K562 (cell line): ENCODE measurements around the gene NPPC. TPM values are rescaled to one million over a fixed set of nuclear protein-coding genes. Genes with fewer than 3 reads are reported as not detected.

Experiments used
- ATAC-seq: fragments of 200-7000 bp; cut with Tn5 transposase; 3 replicates; pipeline ENCODE4 v1.9.1; 2020; ENCODE audit warnings: moderate library complexity
- BruUV-seq: library from RNA; stranded (reverse); fragments of 400-500 nt; replicated peaks from 2 replicates; lab custom pipeline; 2021; lab: Mats Ljungman, UMichigan
- CTCF ChIA-PET: fragments of 300-600 bp; formaldehyde crosslinking; extraction: SDS; loops from one replicate; lab custom pipeline; 2021; ENCODE audit warnings: low intra/inter-chr PET ratio; lab: Yijun Ruan, JAX
- POLR2A ChIA-PET: fragments of 300-600, 350-650 bp; sonication (Branson Sonifier 250); formaldehyde crosslinking; extraction: SDS; loops from one replicate; lab custom pipeline; 2021; ENCODE audit warnings: antibody characterized with exemption, inconsistent platforms; lab: Yijun Ruan, JAX
- DNase-seq, 4 experiments: peaks; one replicate each; pipeline versions ENCODE4 v3.0.0 to v3.0.0-alpha.2; 2011 to 2018; ENCODE audit warnings: low spot score in 3 of 4, mixed read lengths in 3 of 4; ENCODE audit errors: extremely low read depth in 1 of 4
- FAIRE-seq: peaks from 2 replicates; lab custom pipeline; 2011; peaks lifted over from hg19 to GRCh38; lab: Jason Lieb, UNC
- H2AFZ ChIP-seq: 2 replicates; pipeline ENCODE4 v1.6.0; 2011; ENCODE audit warnings: low read depth, low read length, control low read depth, inconsistent platforms
- H3K27ac ChIP-seq: fragments of 200-600 bp; 3 replicates; pipeline ENCODE4 v1.8.0; 2011; ENCODE audit warnings: low read depth, mild to moderate bottlenecking, control low read depth, inconsistent platforms, low read length, moderate library complexity, mixed read lengths; ENCODE audit errors: extremely low read depth
- H3K27me3 ChIP-seq, 2 experiments: fragments of 300-600 bp in 1 of 2; 2 replicates in 1 of 2; 3 replicates in 1 of 2; pipeline versions ENCODE4 v1.6.0 to v1.8.0; 2011; ENCODE audit warnings: inconsistent platforms in 2 of 2, low read length in 2 of 2, mild to moderate bottlenecking in 1 of 2, mixed read lengths in 1 of 2, moderate library complexity in 1 of 2; ENCODE audit not compliant: control insufficient read depth in 2 of 2, insufficient read depth in 2 of 2
- H3K36me3 ChIP-seq: fragments of 300-600 bp; 3 replicates; pipeline ENCODE4 v1.8.0; 2011; ENCODE audit warnings: mild to moderate bottlenecking, low read length, inconsistent platforms; ENCODE audit not compliant: control insufficient read depth, insufficient read depth
- H3K4me1 ChIP-seq, 2 experiments: fragments of 200-600 bp in 1 of 2; replicated peaks in 1 of 2; 2 replicates in 1 of 2; 3 replicates in 1 of 2; pipeline versions ENCODE4 v1.5.1 to v1.8.0; 2011; ENCODE audit warnings: inconsistent platforms in 2 of 2, low read length in 2 of 2, mild to moderate bottlenecking in 1 of 2, mixed read lengths in 1 of 2, moderate library complexity in 1 of 2; ENCODE audit not compliant: control insufficient read depth in 2 of 2, insufficient read depth in 2 of 2
- H3K4me2 ChIP-seq: 2 replicates; pipeline ENCODE4 v1.6.1; 2011; ENCODE audit warnings: low read length, control low read depth, inconsistent platforms, mixed read lengths; ENCODE audit not compliant: insufficient read depth
- H3K4me3 ChIP-seq: fragments of 200-600 bp; sonication (generic), shearing (Covaris generic); 2 replicates; pipeline ENCODE4 v1.5.1; 2016; ENCODE audit warnings: control low read depth, inconsistent platforms
- H3K79me2 ChIP-seq: fragments of 200-600 bp; 3 replicates; pipeline ENCODE4 v1.8.0; 2011; ENCODE audit warnings: low read length, inconsistent platforms; ENCODE audit not compliant: control insufficient read depth, insufficient read depth
- H3K9ac ChIP-seq, 2 experiments: 2 replicates each; pipeline versions ENCODE4 v1.6.0 to v1.6.1; 2011; ENCODE audit warnings: low read depth in 2 of 2, low read length in 2 of 2, control low read depth in 1 of 2, inconsistent platforms in 1 of 2, mild to moderate bottlenecking in 1 of 2, mixed read lengths in 1 of 2; ENCODE audit not compliant: insufficient read depth in 1 of 2
- H3K9me1 ChIP-seq: one replicate; pipeline ENCODE4 v1.6.0; 2011; ENCODE audit warnings: inconsistent platforms, mild to moderate bottlenecking, low read length, moderate library complexity; ENCODE audit not compliant: control insufficient read depth, insufficient read depth
- H3K9me3 ChIP-seq: replicated peaks from 2 replicates; pipeline ENCODE4 v1.5.1; 2011; ENCODE audit warnings: low read depth, low read length, inconsistent platforms; ENCODE audit not compliant: control insufficient read depth, insufficient read depth
- H4K20me1 ChIP-seq: replicated peaks from 2 replicates; pipeline ENCODE4 v1.6.1; 2011; ENCODE audit warnings: low read length, inconsistent platforms, mixed read lengths; ENCODE audit not compliant: control insufficient read depth, insufficient read depth
- ZNF79 ChIP-seq: fragments of 250-450 bp; sonication (Bioruptor Pico); IDR thresholded peaks from 2 replicates; pipeline ENCODE4 v1.4.0; 2020; ENCODE audit warnings: low read depth, mild to moderate bottlenecking, moderate library complexity
- WGBS: fragments of 100-300 bp; shearing (Covaris generic); methylation state at CpG from one replicate; pipeline ENCODE4 v1.1.6; 2016; ENCODE audit warnings: low coverage, mixed read lengths; ENCODE audit not compliant: insufficient coverage; ENCODE audit errors: missing lambda C conversion rate; 5-methylcytosine and 5-hydroxymethylcytosine counted together
- in situ Hi-C: fragments of 300-500 bp; cut with MboI; formaldehyde crosslinking; loops from 4 replicates; pipeline ENCODE4 v1.15.0; 2018; ENCODE audit warnings: inconsistent platforms, mixed read lengths
- intact Hi-C: fragments of 100-400 bp; cut with micrococcal nuclease; formaldehyde crosslinking; loops from 2 replicates; pipeline ENCODE4 v1.14.2; 2022
- microRNA counts: library from miRNA; unstranded; fragments of <30 nt; microRNA quantifications from one replicate; lab custom pipeline; 2016
- microRNA-seq: library from miRNA; unstranded; fragments of <30 nt; microRNA quantifications from one replicate; pipeline ENCODE4, GENCODE V29; 2018; ENCODE audit warnings: borderline microRNAs expressed
- polyA plus RNA-seq, 8 experiments: library from polyadenylated mRNA; depleted of rRNA in 4 of 8; stranded (reverse) in 5 of 8; unstranded in 3 of 8; fragments of >200 nt; fragmentation: Nextera tagmentation in 2 of 8; fragmentation: Illumina TruSeq in 1 of 8; extraction: Ambion mirVana in 2 of 8; extraction: Trizol in 1 of 8; gene quantifications; 2 replicates each; pipeline versions ENCODE4 v1.2.1 to v1.2.3, GENCODE V29; 2011 to 2014; ENCODE audit warnings: inconsistent platforms in 1 of 8, missing spikeins in 1 of 8
- small RNA-seq: library from RNA; depleted of rRNA; stranded (forward); fragments of <200 nt; gene quantifications from one replicate; pipeline ENCODE3, GENCODE V24; 2014
- total RNA-seq, 7 experiments: library from RNA; depleted of rRNA in 6 of 7; stranded (reverse); fragments of >200 nt in 6 of 7; fragmentation: Illumina TruSeq in 2 of 7; extraction: Trizol in 2 of 7; gene quantifications; 2 replicates each; pipeline versions ENCODE4 v1.2.1 to v1.2.3, GENCODE V29; 2011 to 2021; ENCODE audit warnings: low replicate concordance in 1 of 7

The NPPC gene
- total and polyA plus RNA-seq, 9 of the 15 experiments (the other 6 are each of a cell fraction or from before 2014, with no cell fraction given) = not detected

DNA sequence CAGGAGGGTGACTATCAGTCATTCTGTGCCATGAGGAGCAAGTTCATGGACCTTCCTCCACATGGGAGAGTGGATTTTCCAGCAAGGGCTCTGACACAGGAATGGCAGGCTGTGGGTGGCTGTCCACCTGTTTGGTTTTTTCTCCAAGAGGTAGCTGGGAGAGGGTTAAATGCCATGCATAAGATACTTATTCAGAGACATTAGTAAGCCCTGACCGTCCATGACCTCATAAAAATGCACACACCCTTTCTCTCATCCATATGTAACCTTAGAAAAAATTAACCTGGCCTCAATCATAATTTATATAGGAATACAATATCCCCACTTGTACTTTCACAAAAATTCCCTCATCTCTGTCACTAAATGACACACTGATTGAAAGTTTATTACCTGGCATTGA is 51.3 kb downstream of the NPPC start:
- ATAC-seq (no peak), DNase-seq (no peak)
- Histone ChIP-seq H3K79me2 (no peaks in the 10 kb centered on the region), H3K4me1 (no peaks in the 10 kb centered on the region), H3K4me2 (no peak overlapping the region), H3K9me3 (no peaks in the 10 kb centered on the region), H2AFZ (no peak overlapping the region), H3K36me3 (no peaks in the 10 kb centered on the region)
- ChIA-PET POLR2A (interaction anchor here (0.6 kb wide), 1 partner anchor 16 kb away, joined by 3 read pairs; no protein-coding TSS in a partner anchor), CTCF (no interaction called here)
- TF ChIP-seq ZNF79 (CRISPR knock-in tag) = no peak
- TF ChIP-seq, all 486 proteins: peak for 0
- FAIRE-seq = no peak
- WGBS = 0% methylated on average over 1 of the region's 1 CpG
- intact Hi-C loops (no loop called here), in situ Hi-C loops (no loop called here)
- Histone ChIP-seq H3K9ac (no peak overlapping the region), H3K27ac (no peak overlapping the region), H4K20me1 (no peaks in the 10 kb centered on the region), H3K4me3 (no peak overlapping the region), H3K9me1 (no peaks in the 10 kb centered on the region), H3K27me3 (peaks cover 0 to 16% of the 10 kb centered on the region in 2 experiments; a peak in 2 of 5 replicates)
- BruUV-seq = no TSS peak

MicroRNAs within 50 kb of the gene (microRNA counts, 767-probe panel; counts per million panel counts)
- microRNA hsa-miR-1471 (lab: Ali Mortazavi, UCI) = not detected

Small RNA genes within 50 kb of the gene (microRNA-seq; reads per million reads assigned to microRNA genes)
- not detected for gene MIR1471

Small RNA genes within 50 kb of the gene (small RNA-seq; reads per million reads assigned to genes)
- gene MIR1471 = not detected

Other genes starting within 250 kb of the NPPC start
- 1,354 and 1,439 TPM in 2 replicates for gene PTMA, start 217.9 kb downstream of the NPPC start, total RNA-seq (2014; rRNA removed)
- 1,578 and 1,698 TPM in 2 replicates for gene PTMA, start 217.9 kb downstream of the NPPC start, total RNA-seq (2014; rRNA removed; fragmentation: Illumina TruSeq; extraction: Trizol)
- 1,925 and 1,943 TPM in 2 replicates for gene PTMA, start 217.9 kb downstream of the NPPC start, total RNA-seq (2015; rRNA removed; fragmentation: Illumina TruSeq; extraction: Trizol)
- 1,166 and 1,193 TPM in 2 replicates for gene PTMA, start 217.9 kb downstream of the NPPC start, total RNA-seq (2021)
- gene PTMA, start 217.9 kb downstream of the NPPC start, polyA plus RNA-seq (2011; rRNA removed) = 323 and 429 TPM in 2 replicates
- gene PTMA, start 217.9 kb downstream of the NPPC start, polyA plus RNA-seq (2014; fragmentation: Illumina TruSeq; extraction: Trizol) = 2,277 and 2,322 TPM in 2 replicates
- gene PTMA, start 217.9 kb downstream of the NPPC start, polyA plus RNA-seq (2014; fragmentation: Nextera tagmentation; extraction: Ambion mirVana) = 1,000 to 10,000 TPM; 1,265 to 1,905 TPM
- gene PTMA, start 217.9 kb downstream of the NPPC start, polyA plus RNA-seq (2014; rRNA removed) = 1,557 and 1,903 TPM in 2 replicates
- gene PDE6D, start 145.1 kb downstream of the NPPC start, total RNA-seq (2014; rRNA removed) = 5.4 and 7.7 TPM in 2 replicates
- 7.5 and 8.0 TPM in 2 replicates for gene PDE6D, start 145.1 kb downstream of the NPPC start, total RNA-seq (2014; rRNA removed; fragmentation: Illumina TruSeq; extraction: Trizol)
- gene PDE6D, start 145.1 kb downstream of the NPPC start, total RNA-seq (2015; rRNA removed; fragmentation: Illumina TruSeq; extraction: Trizol) = 6.5 and 7.0 TPM in 2 replicates
- 6.6 and 8.1 TPM in 2 replicates for gene PDE6D, start 145.1 kb downstream of the NPPC start, total RNA-seq (2021)
- 11.6 and 13.4 TPM in 2 replicates for gene PDE6D, start 145.1 kb downstream of the NPPC start, polyA plus RNA-seq (2011; rRNA removed)
- gene PDE6D, start 145.1 kb downstream of the NPPC start, polyA plus RNA-seq (2014; fragmentation: Illumina TruSeq; extraction: Trizol) = 10.1 and 10.3 TPM in 2 replicates
- gene PDE6D, start 145.1 kb downstream of the NPPC start, polyA plus RNA-seq (2014; fragmentation: Nextera tagmentation; extraction: Ambion mirVana) = 1 to 10 TPM in 1 of 2 experiments, under 1 TPM in 1; 0.65 to 1.5 TPM
- 9.8 and 10.9 TPM in 2 replicates for gene PDE6D, start 145.1 kb downstream of the NPPC start, polyA plus RNA-seq (2014; rRNA removed)
- gene COPS7B, start 140.0 kb downstream of the NPPC start, total RNA-seq (2014; rRNA removed) = 21.8 and 30.3 TPM in 2 replicates
- gene COPS7B, start 140.0 kb downstream of the NPPC start, total RNA-seq (2014; rRNA removed; fragmentation: Illumina TruSeq; extraction: Trizol) = 17.0 and 18.8 TPM in 2 replicates
- 19.1 and 19.3 TPM in 2 replicates for gene COPS7B, start 140.0 kb downstream of the NPPC start, total RNA-seq (2015; rRNA removed; fragmentation: Illumina TruSeq; extraction: Trizol)
- 34.6 and 38.0 TPM in 2 replicates for gene COPS7B, start 140.0 kb downstream of the NPPC start, total RNA-seq (2021)
- gene COPS7B, start 140.0 kb downstream of the NPPC start, polyA plus RNA-seq (2011; rRNA removed) = 50.7 and 59.6 TPM in 2 replicates
- gene COPS7B, start 140.0 kb downstream of the NPPC start, polyA plus RNA-seq (2014; fragmentation: Illumina TruSeq; extraction: Trizol) = 40.8 and 43.4 TPM in 2 replicates
- gene COPS7B, start 140.0 kb downstream of the NPPC start, polyA plus RNA-seq (2014; fragmentation: Nextera tagmentation; extraction: Ambion mirVana) = 1 to 10 TPM; 6.0 to 8.3 TPM
- gene COPS7B, start 140.0 kb downstream of the NPPC start, polyA plus RNA-seq (2014; rRNA removed) = 43.2 and 44.7 TPM in 2 replicates
- gene DIS3L2, start 35.3 kb upstream of the NPPC start, total RNA-seq (2014; rRNA removed) = 15.1 and 16.8 TPM in 2 replicates
- gene DIS3L2, start 35.3 kb upstream of the NPPC start, total RNA-seq (2014; rRNA removed; fragmentation: Illumina TruSeq; extraction: Trizol) = 11.2 and 12.5 TPM in 2 replicates
- 10.8 and 11.6 TPM in 2 replicates for gene DIS3L2, start 35.3 kb upstream of the NPPC start, total RNA-seq (2015; rRNA removed; fragmentation: Illumina TruSeq; extraction: Trizol)
- gene DIS3L2, start 35.3 kb upstream of the NPPC start, total RNA-seq (2021) = 17.3 and 19.2 TPM in 2 replicates
- 4.2 and 5.8 TPM in 2 replicates for gene DIS3L2, start 35.3 kb upstream of the NPPC start, polyA plus RNA-seq (2011; rRNA removed)
- 11.8 and 13.4 TPM in 2 replicates for gene DIS3L2, start 35.3 kb upstream of the NPPC start, polyA plus RNA-seq (2014; fragmentation: Illumina TruSeq; extraction: Trizol)
- gene DIS3L2, start 35.3 kb upstream of the NPPC start, polyA plus RNA-seq (2014; fragmentation: Nextera tagmentation; extraction: Ambion mirVana) = 1 to 10 TPM; 1.5 to 1.9 TPM
- 10.4 and 11.0 TPM in 2 replicates for gene DIS3L2, start 35.3 kb upstream of the NPPC start, polyA plus RNA-seq (2014; rRNA removed)